ENCODE measurements around the gene DEPDC4. TPM values are rescaled to one million over a fixed set of nuclear protein-coding genes. Genes with fewer than 3 reads are reported as not detected.
"Not testable (repeated sequence)": the region's sequence is repeated elsewhere in the genome, so short reads cannot be mapped to it uniquely, and the experiment has no call there.

The DEPDC4 gene
- total RNA-seq, result 0.13 and 0.26 TPM in 2 replicates

GRCh38 chr12:100266835-100267602, at the start of gene DEPDC4, which contains the start of gene SCYL2:
Gene DEPDC4, minus strand, starts transcription at chr12:100267079. Its CDS starts 3 bp downstream, at chr12:100267076.
Gene SCYL2, plus strand, starts transcription at chr12:100267177. Its CDS starts 15,794 bp downstream, at chr12:100282971.
- peak; percentile 93 to 98 for DNase-seq (ENCODE audit: low read depth in 2 of 2)

GRCh38 chr12:100311317-100311716, 44.4 kb upstream of the DEPDC4 start:
- DNase-seq (ENCODE audit: low read depth in 2 of 2), result peak; percentile 47 to 54

- DNase-seq (ENCODE audit: low read depth in 2 of 2), result not testable (repeated sequence)
Observed at GRCh38 chr12:100308138-100308537, 41.3 kb upstream of the DEPDC4 start.

DNA sequence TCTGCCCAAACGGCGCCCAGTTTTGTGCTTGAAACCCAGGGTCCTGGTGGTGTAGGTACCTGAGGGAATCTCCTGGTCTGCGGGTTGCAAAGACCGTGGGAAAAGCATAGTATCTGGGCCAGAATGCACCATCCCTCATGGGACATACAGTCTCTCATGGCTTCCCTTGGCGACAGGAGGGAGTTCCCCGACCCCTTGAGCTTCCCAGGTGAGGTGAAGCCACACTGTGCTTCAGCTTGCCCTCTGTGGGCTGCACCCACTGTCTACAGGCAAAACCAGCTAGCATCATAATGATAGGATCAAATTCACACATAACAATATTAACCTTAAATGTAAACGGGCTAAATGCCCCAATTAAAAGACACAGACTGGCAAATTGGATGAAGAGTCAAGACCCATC, 37.5 kb upstream of the DEPDC4 start:
- DNase-seq (ENCODE audit: low read depth in 2 of 2), result not testable (repeated sequence)

GRCh38 chr12:100303831-100304230, 37.0 kb upstream of the DEPDC4 start:
- DNase-seq (ENCODE audit: low read depth in 2 of 2), result no peak

DNA sequence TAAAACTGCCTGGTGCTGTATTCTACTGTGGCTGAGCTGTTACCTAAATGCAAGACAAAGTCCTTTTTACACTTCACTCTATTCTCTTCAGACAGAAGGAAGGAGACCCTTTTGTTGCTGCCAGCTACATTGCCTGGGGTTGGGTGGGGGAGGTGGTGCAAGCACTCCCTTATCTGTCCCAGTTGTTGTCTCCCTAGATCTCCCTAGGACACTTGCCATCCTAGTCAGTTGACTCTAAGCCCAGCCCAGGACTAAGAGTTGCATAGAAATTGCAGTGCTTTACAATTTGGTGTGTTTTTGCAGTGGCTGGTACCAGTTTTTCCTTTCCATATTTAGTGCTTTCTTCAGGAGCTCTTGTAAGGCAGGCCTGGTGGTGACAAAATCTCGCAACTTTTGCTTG, 35.2 kb upstream of the DEPDC4 start:
- DNase-seq (ENCODE audit: low read depth in 2 of 2), result no peak

- peak in 1 of 2 donors; percentile 29 for DNase-seq (ENCODE audit: low read depth in 2 of 2)
Observed at GRCh38 chr12:100295764-100296555, 29.1 kb upstream of the DEPDC4 start.

DNA sequence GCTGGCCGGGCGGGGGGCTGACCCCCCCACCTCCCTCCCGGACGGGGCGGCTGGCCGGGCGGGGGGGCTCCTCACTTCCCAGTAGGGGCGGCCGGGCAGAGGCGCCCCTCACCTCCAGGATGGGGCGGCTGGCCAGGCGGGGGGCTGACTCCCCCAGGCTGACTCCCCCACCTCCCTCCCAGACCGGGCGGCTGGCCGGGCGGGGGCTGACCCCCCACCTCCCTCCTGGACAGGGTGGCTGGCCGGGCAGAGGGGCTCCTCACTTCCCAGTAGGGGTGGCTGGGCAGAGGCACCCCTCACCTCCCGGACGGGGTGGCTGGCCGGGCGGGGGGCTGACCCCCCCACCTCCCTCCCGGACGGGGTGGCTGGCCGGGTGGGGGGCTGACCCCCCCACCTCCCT, 27.5 kb upstream of the DEPDC4 start:
- DNase-seq (ENCODE audit: low read depth in 2 of 2), result not testable (repeated sequence)

DNA sequence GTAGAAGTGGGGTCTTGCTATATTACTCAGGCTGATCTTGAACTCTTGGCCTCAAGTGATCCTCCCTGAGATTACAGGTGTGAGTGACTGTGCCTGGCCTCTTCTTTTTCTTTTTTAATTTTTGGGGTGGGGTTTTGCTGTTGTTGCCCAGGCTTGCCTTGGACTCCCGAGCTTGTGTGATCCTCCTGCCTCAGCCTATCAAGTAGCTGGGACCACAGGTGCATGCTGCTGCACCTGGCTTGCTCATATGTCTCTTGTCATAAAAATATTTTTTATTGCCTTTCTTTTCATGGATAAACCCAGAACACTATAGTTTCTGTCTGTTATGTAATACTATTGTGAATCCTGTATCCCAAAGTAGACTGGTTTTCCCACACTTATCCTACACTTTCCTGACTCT, 26.1 kb upstream of the DEPDC4 start:
- no peak for DNase-seq (ENCODE audit: low read depth in 2 of 2)

DNA sequence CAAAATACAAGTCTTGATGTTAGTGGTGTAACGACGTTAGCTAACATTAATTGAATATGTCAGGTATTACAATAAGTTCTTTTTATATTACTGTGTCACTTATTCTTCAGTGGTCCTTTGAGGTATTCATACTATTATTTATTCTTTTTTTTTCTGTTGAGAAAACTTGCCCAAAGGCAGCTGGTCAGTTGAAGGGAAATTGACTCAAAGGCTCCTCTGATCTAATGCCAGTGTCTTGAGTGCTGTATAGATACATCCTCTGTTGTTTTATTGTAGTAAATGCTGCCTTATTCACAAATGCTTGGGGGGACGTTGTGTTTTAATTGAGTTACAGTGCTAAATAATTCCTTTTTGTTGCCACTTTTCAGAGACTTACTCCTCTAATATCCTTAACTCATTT, 23.1 kb upstream of the DEPDC4 start:
- no peak for DNase-seq (ENCODE audit: low read depth in 2 of 2)

DNA sequence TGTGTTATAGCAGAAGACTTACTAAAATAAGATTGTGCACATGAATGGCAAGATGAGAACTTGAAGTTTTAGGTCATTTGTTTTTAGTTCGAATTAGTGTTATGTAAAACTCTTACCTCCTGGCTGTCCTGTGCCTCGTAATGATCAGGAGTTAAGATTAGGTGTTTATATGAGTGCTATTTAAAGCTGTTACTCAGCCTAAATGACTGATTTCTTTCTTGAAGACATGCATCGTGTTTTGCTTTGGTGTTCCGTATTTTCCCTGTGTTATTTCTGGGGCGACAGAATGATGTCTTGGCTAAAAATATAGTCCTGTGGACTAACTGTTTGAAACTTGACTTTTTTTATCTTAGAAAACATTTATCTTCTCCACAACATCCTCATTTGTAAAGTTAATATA, 22.2 kb upstream of the DEPDC4 start:
- no peak for DNase-seq (ENCODE audit: low read depth in 2 of 2)

DNA sequence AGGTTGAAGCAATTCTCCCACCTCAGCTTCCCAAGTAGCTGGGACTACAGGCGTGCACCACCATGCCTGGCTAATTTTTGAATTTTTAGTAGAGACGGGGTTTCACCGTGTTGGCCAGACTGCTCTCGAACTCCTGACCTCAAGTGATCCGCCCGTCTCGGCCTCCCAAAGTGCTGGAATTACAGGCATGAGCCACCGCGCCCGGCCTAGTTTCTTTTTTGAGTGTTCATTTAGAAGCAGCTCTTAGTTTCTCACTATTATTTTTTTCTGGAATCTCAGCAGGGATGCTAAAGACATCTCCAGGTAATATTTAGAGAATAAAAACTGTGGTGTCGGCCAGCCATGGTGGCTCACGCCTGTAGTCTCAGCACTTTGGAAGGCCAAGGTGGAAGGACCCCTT, 17.7 kb upstream of the DEPDC4 start:
- not testable (repeated sequence) for DNase-seq (ENCODE audit: low read depth in 2 of 2)

DNA sequence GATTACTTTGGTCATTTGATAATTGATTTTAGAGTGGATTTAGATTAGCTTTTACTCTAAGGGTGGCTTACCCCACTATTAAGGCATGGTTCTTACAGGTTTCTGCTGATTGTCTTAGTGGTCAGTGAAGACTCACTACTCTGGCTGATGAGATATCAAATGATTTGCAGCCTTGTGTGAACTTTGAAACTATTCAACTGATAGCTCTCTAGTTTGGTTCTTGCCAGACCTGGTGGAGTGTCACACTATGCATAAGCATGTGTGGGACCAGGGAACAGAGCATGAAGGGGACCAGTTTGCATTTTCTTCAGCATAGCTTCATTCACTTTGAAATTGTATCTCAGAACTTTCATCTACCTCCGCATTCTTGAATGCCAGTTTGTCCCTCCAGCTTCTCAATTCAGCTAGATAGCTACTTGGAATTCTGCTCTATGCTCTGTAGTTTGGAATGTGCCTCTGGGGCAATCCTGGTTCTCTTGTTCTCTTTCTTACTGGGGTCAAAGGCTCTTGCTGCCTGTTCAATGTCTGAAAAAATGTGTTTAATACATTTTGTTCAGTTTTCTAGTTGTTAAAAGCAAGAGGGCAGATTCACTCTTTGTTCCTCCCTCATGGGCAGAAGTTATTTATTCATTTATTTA, 12.8 kb upstream of the DEPDC4 start:
- DNase-seq (ENCODE audit: low read depth in 2 of 2), result no peak

DNA sequence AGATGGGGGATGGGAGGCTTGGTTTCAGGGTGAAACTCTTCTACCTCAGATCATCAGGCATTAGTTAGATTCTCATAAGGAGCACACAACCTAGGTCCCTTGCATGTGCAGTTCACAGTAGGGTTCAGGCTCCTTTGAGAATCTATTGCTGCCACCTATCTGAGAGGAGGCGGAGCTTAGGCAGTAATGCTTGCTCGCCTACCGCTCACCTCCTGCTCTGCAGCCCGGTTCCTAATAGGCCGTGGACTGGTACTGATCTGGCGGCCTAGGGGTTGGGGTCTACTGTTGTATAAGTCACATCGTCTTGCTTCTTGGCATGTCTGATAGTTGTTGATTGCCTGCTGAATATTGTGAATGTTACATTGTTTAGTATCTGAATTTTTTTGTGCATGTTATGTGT, 12.3 kb upstream of the DEPDC4 start:
- DNase-seq (ENCODE audit: low read depth in 2 of 2), result no peak

- DNase-seq (ENCODE audit: low read depth in 2 of 2), result no peak
Observed at GRCh38 chr12:100274291-100274690, 7.4 kb upstream of the DEPDC4 start.

DNA sequence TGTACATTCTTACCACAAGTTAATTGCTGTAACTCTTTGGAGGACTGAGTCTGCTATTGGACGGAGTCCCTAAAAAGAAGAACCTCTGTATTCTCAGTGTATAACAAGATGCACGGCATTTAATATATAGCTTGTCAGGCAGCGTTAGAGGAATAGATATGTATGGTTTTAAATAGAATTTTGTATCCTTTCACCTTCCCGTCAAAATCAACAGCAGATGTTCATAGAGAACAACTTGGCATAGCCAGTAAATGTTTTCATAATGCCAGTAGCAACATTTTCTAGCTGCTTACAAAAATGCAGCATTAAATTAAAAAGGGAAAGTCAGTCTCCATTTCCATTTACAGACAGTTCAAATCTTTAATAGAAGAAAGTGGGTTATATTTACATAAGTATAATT, 6.9 kb upstream of the DEPDC4 start:
- DNase-seq (ENCODE audit: low read depth in 2 of 2), result no peak

- DNase-seq (ENCODE audit: low read depth in 2 of 2), result peak in 1 of 2 donors; percentile 5
Observed at GRCh38 chr12:100268835-100269564, 2.1 kb upstream of the DEPDC4 start.

DNA sequence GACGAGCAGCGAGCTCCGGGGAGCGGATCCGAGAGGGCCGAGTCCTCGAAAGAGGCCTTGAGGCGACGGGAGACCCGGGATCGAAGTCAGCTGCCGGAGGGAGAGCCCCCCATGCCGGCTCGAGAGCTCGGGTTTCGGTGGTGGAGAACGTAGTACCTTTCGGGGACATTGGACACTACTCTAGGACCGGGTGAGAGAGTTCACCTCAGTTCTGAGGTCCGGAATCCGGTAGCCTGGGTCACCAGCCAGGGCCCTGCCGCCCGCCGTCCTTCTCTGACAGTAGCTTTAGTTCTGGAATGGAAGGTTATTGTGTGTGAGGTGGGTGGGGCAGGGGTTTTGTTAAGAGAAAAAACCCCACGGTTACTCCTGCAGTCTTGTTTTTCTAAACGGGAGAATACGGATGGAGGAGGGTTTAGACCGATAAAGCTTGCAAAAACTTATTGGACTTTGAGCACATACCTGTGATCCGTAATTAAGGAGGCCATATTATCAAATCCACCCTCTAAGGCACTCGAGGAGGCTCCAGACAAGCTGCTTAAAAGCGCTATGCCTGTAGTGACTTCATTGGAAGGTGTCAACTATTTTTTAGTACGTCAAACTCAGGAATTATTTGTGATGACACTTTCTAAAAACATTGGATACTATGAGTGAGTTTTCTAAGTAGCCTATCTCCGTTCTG, 863 bp upstream of the DEPDC4 start:
- peak; percentile 7 to 46 for DNase-seq (ENCODE audit: low read depth in 2 of 2)

DNA sequence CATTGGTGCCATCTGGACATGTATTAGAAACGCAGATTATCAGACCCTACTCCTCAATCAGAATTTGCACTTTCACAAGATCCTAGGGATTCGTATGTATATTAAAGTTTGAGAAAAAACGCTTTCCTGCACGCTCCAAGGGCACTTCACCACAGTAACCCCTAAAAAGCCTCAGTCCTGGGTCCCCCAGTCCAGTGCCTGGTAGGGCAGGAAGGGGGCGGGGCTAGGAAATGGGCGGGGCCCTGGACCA, 369 bp downstream of the DEPDC4 start:
- no peak for DNase-seq (ENCODE audit: low read depth in 2 of 2)

DNA sequence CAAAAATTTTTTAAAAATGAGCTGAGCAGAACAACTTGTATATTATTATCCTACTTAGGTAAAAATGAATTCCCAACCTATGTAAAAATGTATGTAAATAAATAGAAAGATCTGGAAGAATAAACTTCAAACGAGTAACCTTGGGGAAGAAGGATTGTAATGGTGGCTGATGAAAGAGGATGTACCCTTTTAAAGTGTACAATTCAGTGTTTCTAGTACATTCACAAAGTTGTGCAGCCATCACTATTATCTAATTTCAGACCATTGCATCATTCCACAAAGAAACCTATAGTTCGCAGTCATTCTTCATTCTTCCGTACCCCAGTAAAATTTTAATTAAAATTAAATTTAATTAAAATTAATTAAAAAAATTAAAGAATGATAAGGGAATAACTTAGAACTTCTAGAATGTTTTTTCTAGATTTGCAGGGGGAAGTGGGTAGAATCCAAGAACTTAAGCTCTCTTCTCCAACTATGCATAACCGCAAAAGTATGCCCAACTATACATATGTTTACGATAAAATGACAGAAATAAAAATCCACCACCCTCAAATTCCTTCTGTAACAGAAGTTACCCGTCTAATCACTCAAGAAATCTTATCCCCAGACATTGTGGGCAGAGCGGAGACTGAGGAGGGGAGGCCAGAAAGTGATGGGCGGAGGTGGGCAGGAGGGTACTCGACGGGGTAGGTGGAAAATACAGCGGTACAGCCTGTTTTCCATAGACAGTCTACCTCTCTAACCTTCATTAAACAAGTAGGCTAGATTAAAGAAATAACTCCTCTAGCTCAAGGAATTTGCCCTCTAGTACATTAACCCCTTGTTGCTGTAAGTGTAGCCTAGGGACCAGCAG, 921 bp downstream of the DEPDC4 start:
- DNase-seq (ENCODE audit: low read depth in 2 of 2), result no peak
